Stimulated activated CD8-positive, alpha-beta memory T cell treated with anti-CD3 and anti-CD28 coated beads, Interleukin-4, amount 100 ng/mL, for 48 hours (primary cell): Measurements from ENCODE around the gene NR3C2.
"Not testable (repeated sequence)": the region's sequence is repeated elsewhere in the genome, so short reads cannot be mapped to it uniquely, and the experiment has no call there.

ENCODE experiments used
- DNase-seq: peaks from one replicate; pipeline ENCODE4 v3.0.0-alpha.2; 2020

Gene NR3C2

GRCh38 chr4:148210661-148211060, 231.6 kb downstream of the NR3C2 start:
- no peak for DNase-seq

GRCh38 chr4:148207068-148207467, 235.1 kb downstream of the NR3C2 start:
- no peak for DNase-seq

- DNase-seq: no peak
Observed at GRCh38 chr4:148205476-148205875, 236.7 kb downstream of the NR3C2 start.

DNA sequence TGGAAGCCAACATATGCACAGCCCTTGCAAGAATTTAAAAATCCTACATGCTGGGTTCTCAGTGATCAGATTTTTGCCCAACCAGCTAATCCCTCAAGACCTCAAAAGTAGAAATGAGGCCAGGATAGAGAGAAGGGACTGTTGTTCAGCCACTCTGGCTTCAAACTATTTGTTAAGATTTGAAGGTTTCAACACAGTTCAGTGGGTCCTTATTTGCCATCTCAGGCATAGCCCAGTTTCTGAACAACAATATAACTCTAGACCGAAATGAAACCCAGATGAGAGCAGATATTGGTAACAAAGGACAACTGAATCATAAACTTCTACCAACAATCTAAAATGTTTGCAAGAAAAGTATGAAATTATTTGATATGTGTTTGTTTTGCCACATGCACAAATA, 237.3 kb downstream of the NR3C2 start:
- no peak for DNase-seq

DNA sequence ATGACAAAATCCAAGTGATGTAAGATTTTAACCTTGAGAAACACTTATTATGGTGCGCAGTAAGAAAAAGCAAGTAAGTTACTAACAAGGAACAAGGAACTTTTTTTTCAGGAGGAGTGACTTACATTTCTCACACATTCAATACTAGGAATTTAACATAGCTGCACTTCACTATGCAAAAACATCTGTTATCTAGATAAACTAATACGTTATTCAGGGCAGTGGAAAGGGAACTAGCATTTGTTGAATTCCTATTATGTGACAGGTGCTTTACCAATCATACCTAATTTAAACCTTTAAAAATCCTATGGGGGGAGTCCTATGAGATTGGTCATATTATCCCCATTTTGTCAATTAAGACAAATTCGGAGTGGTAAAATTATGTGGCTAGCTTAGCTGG, 238.0 kb downstream of the NR3C2 start:
- DNase-seq: no peak

GRCh38 chr4:148203056-148203898, 238.9 kb downstream of the NR3C2 start:
- no peak for DNase-seq

DNA sequence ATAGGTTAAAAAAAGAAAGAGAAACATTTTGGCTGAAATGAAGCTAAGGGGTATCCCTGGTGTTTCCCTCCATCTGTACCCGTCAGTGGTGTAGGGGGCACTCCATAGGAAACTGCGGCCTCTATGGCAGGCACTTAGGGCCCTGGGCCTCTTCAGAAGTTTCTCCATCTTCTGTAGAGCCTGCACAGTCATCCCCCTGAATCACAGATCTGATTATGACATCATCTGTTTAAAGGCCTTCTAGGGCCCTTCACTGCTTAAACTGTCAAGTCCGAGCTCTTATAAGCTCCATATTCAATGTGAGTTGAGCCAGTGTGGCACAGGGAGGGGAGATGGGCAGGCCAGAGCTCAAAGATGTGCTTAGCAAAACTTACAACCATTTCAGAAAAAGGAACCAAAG, 241.3 kb downstream of the NR3C2 start:
- no peak for DNase-seq

DNA sequence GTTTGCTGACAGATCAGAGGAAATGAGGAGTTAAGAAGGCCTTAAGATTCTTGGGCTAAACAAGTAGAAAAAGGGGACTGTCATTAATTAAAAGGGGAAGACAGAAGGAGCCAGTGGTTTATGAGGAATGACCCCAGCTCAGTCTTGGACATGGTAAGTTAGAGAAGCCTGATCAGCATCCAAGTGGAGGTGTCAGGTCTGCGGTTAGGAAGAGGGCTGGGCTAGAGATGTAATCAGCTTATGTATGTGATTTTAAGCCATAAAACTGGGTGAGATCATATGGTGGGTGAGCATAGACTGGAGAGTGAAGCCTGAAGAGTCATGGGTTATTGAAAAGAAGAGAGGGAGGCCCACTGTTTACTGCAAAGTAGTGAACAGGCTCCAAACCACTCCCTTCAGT, 246.1 kb downstream of the NR3C2 start:
- DNase-seq: no peak

DNA sequence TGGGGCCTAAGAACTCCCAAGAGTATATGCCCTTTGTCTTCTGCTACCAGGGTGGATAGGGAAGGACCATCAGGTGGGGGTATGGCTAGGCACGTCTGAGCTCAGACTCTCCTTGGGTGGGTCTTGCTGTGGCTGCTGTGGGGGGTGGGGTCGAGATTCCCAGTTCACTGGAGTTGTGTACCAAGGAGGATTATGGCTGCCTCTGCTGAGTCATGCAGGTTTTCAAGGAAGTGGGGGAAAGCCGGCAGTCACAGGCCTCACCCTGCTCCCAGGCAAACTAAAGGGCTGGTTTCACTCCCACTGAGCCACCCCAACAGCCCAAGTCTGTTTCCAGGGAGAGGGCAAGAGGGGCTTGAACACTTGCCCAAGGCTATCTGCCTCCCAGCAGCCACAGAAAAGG, 249.7 kb downstream of the NR3C2 start:
- DNase-seq: no peak

- DNase-seq: not testable (repeated sequence)
Observed at GRCh38 chr4:148187454-148188222, 254.6 kb downstream of the NR3C2 start.

GRCh38 chr4:148184922-148185321, 257.3 kb downstream of the NR3C2 start:
- no peak for DNase-seq

DNA sequence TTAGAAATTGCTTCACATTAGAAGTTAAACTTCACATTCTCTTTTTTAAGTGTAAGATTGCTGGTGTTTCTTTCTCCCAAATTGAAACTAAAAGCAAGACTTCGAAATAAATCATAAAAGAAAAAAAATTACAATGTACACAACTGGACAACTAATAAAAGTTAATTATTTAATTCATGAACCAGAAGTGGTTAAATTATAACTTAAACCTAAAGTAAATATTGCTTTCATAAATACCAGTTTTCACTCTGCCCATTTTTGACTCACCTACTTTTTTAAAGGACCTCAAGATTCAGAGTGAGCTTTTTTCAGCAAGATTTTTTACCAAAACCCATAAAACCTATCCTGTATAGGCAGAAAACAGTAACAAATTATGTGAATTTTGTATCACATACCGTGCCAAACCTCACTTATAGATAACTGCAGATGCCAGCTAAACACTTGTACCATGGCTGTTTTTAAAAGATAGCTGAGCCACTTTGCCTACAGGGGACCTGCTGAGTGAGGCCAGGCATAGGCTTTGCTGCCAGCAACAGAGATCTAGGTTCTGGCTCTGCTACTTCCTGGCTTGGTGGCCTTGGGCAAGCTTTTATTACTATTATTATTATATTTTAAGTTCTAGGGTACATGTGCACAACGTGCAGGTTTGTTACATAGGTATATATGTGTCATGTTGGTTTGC, 259.8 kb downstream of the NR3C2 start:
- no peak for DNase-seq

GRCh38 chr4:148173397-148174017, 268.7 kb downstream of the NR3C2 start:
- no peak for DNase-seq

DNA sequence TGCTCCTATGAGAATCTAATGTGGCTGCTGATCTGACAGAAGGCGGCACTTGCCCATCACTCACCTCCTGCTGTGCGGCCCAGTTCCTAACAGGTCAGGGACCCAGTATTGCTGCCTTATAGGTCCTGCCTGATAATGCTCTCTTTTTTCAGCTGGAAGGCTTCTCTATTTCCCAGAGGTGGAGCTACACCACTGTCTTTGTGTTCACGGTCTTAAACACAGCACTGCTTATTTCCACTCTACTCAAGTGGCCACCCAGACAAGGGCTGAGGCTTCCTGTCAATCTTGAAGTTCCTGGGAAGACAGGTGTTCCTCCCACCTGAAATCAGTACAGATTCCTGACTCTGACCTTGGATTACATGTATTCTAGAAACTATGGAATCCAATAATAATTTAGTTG, 270.6 kb downstream of the NR3C2 start:
- no peak for DNase-seq

DNA sequence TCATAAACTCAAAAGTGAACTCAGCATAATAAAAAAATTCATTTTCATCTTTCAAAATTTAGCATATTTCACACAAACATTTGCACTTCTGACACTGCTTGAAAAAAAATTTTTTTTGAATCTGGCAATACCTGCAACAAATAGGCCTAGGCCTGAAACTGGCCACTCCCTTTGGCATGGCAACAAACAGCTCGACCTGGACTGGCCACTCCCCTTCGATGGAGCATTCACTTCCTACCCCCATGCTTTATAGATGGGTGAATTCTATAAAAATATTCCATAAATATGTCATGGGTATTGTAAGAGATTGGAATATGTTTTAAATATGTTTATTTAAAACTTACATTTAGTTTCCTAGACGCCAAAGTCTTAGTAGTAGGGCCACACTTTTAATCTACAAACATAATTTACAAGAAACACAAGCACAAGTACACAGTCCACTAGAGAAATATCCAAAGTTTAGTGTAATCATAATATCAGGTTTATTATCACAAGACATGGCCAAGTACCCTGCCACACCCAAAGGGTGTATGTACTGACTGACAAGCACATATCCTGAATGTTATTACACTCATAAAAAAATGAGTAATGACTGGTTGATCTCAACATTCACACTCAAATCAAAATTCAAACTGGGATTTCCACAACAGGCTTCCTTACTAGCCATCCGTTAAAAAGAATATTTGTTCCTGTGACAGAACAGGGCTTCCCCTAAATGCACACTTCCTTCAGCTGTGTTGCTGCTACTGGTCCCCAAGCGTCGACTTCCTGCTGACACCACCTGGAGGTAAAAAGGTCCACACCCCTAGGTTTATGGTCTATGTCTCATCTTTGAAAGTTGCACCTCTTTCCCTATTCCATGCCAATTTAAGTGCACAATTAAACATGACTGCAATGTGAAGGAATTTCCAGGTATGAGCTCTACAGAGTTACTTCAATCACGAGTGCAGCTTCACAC, 271.5 kb downstream of the NR3C2 start:
- DNase-seq: no peak

DNA sequence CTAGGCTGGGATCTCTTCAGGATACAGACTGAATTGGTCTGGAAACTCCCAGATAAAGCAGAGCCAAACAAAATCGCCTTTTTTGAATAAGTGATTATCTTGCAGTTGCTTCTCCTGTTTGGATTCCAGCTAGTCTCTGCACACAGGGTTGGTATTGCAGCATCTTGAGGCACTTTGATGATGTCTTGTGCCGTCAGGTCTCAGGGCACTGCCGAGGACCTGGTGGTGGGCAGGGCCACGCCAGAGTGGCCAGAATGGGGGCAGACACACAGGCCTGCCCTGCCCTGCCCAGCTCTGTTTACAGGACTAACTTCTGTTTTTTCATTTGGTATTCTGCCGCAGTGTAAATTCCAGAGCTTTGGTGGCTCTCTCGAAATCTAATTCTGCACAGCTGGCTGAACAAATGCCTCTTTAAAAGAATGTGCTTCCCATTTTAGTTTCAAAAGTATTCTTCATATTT, 276.1 kb downstream of the NR3C2 start:
- no peak for DNase-seq

DNA sequence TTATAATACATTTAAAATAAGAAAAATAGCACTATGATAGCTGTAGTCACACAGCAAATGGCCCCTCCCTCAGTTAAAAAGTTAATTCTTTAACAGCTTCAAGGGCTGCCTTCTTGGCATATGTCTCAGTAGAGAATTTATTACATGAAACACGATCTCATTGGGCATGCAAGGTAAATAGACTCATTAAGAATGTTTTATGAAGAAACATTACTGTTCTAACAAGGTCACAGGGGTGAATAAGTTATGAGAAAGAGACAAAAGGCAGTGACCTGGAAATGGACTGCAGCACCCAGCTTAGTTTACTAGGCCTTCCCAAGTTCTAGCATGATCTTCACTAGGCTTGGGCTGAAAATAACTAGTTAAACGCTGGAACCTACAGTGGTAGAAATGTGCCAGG, 277.7 kb downstream of the NR3C2 start:
- no peak for DNase-seq

DNA sequence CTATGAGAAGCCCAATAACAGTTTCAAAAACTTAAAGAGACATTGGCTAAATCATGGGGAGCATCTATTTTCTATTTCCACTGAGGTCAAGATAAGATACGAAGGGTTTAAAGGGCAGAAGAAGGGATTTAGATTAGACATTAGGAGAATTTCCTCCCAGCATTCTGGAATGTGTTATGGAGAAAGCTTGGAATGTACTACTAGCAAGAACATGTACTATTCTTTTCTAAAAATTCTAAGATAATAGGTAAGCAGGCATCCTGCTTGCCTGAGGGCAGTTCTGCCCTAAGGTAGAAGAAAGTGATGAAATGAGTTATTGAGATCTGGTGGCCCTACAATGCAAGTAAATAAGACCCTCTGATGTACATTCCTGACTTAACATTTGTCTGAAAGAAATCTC, 279.2 kb downstream of the NR3C2 start:
- no peak for DNase-seq

DNA sequence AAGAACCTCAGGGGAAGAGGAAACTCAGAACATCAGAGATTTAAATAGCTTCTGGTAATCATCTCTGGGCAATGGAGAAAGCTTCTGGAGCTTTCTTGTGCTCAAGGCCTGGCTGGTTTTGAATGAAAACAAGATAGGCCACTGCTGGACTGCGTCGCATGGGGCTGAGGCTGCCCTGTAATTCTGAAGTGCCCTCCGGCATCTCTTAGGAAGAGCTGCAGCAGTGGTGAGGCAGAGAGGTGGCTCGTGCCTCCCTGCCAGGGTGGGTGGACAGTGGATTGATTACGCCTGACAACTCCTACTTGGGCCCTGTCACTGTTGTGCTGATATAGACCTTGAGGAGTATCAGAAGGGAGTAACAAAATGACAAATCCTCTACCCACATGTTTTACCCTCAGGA, 279.7 kb downstream of the NR3C2 start:
- DNase-seq: no peak

GRCh38 chr4:148161601-148162000, 280.6 kb downstream of the NR3C2 start:
- no peak for DNase-seq

- no peak for DNase-seq
Observed at GRCh38 chr4:148159793-148160192, 282.4 kb downstream of the NR3C2 start.

- DNase-seq: no peak
Observed at GRCh38 chr4:148154769-148155168, 287.4 kb downstream of the NR3C2 start.
